ENCODE results near the gene ADARB1.

ADARB1 gene

DNA sequence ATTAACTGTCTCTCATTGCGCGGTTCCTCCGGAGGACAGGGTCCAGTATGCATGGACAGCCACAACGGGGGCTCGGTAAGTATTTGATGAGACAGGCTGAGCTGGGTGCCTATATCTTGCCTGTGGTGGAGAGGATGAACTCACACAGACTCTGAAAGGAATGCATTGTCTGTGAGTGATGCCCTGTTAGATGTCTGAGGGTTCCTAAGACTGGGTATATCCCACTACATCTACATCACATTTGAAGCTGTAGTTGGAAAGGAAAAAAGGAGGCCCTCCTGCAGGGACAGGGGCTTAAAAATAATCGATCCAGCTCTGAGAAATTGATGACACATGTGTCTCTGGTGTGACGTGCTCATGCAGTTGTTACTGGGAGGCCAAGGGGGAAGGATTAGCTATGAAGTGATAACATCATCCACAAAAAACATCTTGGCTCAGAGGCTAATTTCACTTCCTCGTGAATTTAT, 1.9 kb downstream of the ADARB1 start:
- DNase-seq = no peak

DNA sequence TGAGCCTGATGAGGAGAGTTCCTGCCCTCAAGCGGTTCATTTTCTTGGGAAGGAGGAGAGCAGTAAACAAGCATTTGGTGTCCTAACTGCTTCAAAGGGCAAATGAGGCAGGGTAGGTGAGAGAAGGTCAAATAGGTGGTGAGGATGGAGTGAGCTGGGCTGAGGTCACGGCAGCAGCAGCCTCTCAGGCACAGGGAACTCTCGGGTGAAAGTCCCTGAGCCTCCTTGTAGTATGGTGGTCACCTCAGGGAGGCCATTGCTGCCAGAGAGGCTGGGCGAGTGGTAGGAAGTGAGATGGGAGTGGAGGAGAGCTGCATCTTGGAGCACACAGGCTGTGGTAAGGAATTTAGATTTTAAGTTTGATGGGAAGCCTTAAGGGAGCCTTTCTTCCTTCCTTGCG, 4.0 kb downstream of the ADARB1 start:
- no peak for DNase-seq

DNA sequence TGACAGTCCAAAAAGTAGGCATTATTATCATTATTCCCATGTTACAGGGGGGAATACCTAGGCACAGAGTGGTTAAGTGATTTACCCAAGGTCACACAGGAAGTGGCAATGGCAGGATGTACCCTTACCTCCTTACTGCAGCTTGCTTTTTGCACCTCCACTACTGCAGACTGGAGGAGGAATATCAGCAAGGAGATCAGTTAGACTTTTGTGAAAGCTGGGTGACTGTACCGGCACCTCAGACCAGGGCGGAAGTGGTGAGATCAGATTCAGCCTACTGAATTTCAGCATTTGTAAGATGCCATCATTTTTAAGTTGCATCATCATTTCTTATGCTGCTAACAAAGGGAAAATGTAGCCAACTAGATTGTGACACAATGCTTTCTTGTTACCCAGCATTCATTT, 4.5 kb downstream of the ADARB1 start:
- no peak for DNase-seq

GRCh38 chr21:45079351-45079750, 5.0 kb downstream of the ADARB1 start:
- no peak for DNase-seq

DNA sequence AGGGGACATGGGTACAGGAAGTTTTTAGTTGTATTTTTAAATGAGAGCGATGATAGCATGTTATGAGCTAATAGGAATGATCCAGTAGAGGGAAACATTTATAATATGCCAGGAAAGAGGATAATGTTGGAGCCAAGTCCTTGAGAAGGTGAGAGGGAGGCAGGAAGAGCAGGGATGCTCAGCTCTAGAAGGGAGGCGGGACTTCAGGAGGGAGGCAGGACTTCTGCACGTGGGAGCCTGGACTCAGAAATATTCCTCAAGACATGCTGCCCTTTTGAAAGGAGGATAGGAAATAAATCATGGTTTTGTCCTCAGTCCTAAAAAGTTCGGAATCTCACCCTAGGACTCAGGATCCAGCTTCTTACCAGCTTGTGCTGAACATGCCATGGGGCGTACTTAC, 5.9 kb downstream of the ADARB1 start:
- DNase-seq = no peak

GRCh38 chr21:45080639-45081414, 6.4 kb downstream of the ADARB1 start:
- DNase-seq = no peak

DNA sequence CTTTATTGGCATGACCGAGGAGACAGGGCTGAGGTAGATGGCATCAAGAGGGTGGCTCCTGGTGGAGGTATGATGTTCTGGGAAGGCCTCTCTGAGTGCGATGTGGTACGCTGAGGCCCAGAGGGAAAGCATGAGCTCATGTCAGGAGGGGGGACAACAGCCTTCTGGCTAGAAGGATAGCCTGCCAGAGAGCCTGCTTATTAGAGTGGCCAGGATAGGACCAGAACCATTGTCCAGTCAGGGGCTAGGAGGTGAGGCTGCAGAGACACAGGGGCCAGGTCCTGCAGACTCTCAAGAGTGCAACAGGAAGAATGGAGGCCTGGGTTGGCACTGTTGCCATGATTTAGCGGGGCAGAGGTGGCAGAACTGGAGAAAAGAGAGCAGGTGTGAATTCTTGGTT, 7.3 kb downstream of the ADARB1 start:
- no peak for DNase-seq

- DNase-seq = no peak
Measured at GRCh38 chr21:45082736-45083135, 8.4 kb downstream of the ADARB1 start.

DNA sequence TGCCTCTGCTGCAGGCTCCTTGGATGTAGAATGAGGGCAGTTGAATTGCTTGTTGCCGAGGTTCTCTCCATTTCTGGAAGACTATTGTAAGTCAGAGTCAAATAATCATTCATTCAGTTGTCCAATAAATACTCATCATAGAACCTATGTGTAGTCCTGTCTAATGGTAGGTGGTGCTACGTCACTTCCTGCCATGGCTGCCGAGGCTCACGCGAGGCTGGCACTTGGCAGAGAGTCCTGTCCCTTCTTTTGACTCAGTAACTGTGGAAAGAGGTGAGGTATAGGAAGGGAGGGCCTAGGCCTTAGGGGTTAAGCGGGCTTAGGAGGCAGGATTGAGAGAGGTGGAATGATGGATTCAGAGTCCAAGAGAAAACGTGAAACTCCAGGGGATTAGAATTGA, 9.7 kb downstream of the ADARB1 start:
- no peak for DNase-seq

DNA sequence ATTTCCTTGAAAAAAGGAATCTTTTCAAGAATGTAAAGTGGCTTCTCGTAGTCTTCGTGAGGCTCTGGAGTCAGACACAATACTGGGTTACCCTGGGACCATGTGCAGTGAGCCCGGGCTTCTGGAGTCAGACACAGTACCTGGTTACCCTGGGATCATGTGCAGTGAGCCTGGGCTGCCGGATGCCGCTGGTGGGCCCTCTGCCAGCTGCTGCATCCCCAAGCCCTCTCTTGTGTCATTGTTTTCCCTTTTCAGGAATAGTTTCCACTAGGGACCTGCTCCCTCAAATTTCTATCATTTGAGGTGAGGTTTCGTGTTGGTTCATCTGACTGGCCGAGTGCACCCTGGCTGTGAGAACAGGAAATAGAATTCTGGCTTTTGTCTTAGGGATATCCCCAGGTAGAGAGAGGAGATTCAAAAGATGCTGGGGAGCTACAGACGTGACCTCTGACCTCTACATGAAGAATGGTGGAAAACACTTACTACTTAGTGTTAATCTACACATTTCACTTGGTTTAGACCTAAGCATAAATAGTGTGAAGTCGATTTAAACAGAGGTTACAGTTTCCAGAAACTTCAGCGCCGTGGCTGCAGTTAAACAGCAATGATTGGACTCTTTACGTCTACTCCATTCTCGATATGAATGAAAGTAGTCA, 10.6 kb downstream of the ADARB1 start:
- DNase-seq = no peak

- DNase-seq = no peak
Measured at GRCh38 chr21:45085700-45086099, 11.3 kb downstream of the ADARB1 start.

DNA sequence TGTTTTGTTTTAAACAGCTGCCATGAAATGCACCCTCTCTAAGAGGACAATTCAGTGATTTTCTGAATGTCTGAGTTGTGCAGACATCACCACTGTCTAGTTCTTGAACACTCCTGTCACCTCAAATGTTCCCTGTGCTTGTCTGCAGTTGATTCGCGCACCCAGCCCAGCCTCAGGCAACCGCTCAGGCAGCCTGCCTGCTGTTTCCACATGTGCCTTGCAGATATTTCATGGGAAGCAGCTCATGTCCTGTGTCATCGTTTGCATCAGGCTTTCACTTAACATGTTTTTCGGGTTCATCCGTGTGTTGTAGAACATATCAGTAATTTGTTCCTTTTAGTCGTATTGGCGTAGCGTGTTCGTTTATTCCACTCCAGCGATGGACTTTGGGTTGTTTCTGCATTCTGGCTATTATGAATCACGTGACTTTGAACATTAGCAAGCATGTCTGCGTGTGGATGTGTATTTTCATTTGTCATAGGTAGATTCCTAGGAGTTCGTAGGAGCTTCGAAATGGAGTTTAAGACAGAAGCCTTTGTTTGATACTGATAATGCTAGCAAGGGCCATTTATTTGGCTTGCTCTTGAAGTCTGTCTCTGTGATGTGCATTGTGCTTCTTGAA, 12.1 kb downstream of the ADARB1 start:
- DNase-seq = no peak

DNA sequence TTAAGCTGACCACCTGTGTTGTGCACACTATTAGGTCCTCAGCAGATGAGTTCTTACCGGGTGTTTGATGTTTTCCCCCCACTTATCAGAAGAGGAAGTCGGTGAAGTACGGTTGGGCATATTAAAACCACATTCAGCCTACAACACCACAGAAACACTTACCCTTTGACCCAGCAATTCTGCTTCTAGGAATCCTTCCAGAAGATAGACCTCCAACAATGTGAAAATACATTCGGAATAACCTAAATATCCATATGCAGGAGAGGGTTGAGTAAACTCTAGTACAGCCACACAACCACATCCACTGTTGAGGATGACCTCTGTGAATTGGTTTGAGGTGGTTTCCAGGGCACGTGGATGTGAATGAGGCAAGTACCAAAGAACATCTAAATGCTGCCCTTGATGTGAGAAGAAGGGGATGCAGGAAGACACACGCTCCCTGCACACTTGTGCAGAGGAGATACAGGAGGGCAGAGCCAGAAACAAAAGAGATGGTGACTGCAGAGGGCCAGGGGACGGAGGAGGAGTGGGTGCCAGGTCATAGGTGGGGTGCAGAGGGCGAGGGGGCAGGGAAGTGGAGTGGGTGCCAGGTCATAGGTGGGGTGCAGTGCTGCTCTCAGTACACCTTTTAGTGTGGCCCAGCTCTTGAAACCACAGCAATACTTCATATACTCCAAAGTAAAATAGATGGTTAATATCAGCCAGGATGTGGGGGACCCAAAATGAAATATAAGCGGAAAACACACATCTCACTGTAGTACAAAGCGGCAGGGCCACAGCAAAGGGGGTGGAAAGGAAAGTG, 12.8 kb downstream of the ADARB1 start:
- DNase-seq = no peak

DNA sequence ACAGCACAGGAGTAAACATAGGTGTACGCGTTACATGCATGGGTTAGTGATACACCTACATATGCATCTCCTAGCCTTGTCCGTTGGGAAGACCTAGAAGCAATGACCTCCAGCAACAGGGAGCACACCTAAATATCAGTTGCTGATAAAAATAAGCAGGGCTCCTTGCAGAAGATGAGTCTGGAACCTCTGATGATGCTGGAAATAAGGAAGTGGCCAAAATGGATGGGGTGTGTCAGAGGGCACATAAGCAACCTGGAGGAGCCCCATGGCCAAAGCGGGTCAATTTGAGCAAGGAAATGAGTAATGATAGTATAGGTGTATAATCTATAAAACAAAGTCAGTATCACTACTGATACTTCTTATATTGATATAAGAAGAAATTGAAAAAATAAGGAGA, 13.7 kb downstream of the ADARB1 start:
- DNase-seq = no peak

DNA sequence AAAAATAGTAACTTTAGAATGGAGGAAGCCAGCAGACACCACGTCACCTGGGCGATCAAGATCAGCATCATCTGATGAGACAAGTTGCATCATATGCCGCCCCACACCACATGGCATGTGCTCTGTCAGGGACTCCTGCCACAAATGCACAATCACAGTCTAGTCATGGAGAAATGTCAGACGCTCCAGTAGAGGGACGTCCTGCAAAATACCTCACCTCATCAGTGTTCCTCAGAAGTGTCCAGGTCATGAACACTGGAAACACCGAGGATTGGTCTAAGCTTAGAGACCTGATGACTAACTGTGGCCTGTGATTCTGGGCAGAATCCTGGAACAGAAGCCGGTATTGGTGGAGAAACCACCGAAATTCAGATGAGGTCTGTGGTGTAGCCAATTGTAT, 14.3 kb downstream of the ADARB1 start:
- DNase-seq = no peak

GRCh38 chr21:45089964-45090363, 15.6 kb downstream of the ADARB1 start:
- DNase-seq = no peak

DNA sequence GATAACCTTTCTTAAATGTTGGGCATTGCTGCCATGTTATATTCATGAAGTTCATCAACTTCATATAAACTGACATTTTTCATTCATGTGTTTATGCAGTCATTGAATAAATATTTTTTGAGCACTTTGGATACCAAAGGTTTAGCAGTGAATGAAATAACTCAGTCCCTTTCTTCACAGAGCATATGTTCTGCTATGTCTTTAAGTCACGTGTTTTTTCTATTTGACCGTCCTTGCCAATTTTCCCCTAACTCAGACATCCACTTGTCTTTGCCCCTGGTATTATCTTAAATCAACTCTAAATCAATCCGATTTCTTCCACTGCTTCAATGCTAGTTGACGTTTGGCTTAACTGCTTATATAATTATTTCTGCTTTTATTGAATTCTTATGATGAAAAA, 16.6 kb downstream of the ADARB1 start:
- DNase-seq = no peak

DNA sequence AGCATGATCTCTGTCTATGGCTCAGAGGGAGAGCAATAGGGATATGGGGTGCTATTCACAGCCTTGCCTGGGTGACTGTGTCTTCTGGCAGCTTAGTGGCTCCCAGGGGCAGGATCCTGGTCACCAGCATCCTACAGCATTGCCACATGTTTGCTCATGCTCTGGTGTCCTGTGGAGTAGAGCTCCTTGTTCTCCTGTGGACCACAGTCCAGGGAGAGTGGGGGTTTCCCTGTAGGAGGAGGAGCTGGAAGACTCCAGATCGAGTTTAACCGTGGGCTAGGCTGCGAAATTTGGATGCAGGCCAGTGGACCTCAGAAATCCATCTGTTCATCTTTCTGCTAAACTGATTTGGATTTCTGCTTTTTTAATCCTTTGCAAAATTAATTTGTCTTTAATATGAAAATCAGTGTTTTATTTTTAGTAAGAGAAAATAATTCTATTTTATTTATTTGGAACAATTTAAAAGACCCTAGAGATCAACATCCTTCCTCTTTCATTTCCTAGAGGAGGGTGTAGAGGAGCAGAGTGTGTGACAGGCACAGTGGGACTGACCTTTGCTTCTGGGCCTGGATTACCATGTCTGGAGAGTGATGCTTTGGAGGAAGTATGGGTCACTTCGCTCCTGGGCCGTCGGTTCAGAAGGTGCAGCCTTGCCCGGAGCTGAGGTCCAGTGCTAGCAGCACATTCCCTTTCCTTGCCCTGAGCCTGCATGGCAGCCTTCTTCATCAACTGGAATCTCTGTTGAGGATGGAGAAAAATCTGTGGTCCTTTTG, 17.4 kb downstream of the ADARB1 start:
- no peak for DNase-seq

- DNase-seq = no peak
Measured at GRCh38 chr21:45093035-45093532, 18.7 kb downstream of the ADARB1 start.

DNA sequence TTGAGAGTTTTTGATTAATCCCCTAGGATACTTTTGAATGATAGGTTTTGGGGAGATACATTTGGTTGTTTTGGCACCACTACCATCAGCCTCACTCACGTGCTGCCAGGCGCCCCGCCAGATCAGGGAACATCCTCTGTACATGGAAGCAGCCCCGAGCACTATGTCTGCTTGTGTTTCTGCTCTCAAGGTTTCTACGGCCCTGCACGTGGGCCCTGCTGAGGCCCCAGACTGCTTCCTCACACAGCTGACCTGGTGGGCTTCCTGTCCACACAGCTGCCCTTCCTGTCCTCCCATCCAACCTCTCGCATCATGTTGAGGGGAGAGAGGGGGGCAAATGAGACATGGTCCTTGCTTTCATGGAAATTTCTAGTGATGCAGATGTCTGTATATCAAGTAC, 20.0 kb downstream of the ADARB1 start:
- DNase-seq = no peak

GRCh38 chr21:45095505-45095904, 21.1 kb downstream of the ADARB1 start:
- DNase-seq = no peak

- no peak for DNase-seq
Measured at GRCh38 chr21:45096217-45096616, 21.8 kb downstream of the ADARB1 start.
